T-helper 9 cell (primary cell): Measurements from ENCODE around the gene PRRC2B.
"Not testable (repeated sequence)": the region's sequence is repeated elsewhere in the genome, so short reads cannot be mapped to it uniquely, and the experiment has no call there.

Experiments
- DNase-seq: peaks from one replicate; pipeline ENCODE4 v3.0.0-alpha.2; 2020

Gene PRRC2B

GRCh38 chr9:131438190-131438589 lies 44.3 kb downstream of the PRRC2B start:
- DNase-seq, result no peak

GRCh38 chr9:131439224-131439623 lies 45.3 kb downstream of the PRRC2B start:
- no peak for DNase-seq

DNA sequence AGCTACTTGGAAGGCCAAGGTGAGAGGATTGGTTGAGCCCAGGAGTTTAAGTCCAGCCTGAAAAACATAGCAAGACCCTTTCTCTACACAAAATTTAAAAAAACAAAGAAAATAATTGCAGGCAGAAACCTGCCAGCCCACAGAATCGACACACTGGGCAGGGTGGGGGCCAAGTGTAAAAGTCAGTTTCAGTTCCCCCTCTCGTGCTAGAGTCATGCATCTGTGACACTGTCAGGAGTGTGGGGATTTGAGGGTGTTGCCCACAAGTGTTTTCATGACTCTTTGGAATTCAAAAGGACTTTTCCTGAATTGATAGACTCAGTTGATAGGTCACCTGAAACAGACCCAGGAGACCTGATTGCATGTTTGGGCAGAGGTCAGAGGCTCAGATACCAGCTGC lies 47.6 kb downstream of the PRRC2B start:
- no peak for DNase-seq

GRCh38 chr9:131442351-131442750 lies 48.5 kb downstream of the PRRC2B start:
- DNase-seq, result no peak

DNA sequence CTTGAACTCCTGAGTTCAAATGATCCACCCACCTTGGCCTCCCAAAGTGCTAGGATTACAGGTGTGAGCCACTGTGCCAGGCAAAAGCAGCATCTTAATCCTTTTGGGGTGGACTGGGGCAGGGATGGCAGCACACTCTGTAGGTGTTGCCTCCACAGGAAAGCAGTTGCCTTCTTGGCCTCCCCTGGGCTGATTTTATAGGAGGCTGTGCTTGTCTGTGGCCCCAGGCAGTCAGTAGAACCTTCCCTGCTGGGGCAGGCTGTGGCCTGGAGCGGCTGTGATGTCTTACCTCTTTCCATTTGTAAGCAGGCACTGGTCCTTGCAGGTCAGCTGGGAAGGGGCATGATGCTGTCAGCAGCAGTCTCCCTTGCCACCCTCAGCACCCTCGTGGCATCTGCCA lies 49.8 kb downstream of the PRRC2B start:
- no peak for DNase-seq

GRCh38 chr9:131446276-131446675 lies 52.4 kb downstream of the PRRC2B start:
- no peak for DNase-seq

GRCh38 chr9:131447148-131447547 lies 53.3 kb downstream of the PRRC2B start:
- DNase-seq, result no peak

DNA sequence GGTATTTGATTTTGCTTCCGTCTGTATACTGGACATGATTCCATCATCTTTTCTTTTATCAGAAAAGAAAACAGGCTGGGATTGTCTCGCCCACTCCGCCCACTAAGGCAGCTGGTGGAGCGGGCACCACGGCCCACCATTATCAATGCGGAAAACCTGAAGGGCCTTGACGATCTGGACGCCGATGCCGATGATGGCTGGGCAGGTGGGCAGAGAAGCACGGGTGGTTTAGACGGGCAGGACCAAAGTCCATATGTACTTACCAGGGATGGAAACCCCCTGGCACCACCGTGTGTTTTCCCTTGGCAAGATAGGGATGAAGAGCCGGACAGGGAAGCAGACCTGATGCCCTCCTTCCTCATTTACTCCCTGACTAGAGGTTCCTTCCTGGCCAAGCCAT lies 53.7 kb downstream of the PRRC2B start:
- no peak for DNase-seq

GRCh38 chr9:131448818-131449217 lies 54.9 kb downstream of the PRRC2B start:
- no peak for DNase-seq

DNA sequence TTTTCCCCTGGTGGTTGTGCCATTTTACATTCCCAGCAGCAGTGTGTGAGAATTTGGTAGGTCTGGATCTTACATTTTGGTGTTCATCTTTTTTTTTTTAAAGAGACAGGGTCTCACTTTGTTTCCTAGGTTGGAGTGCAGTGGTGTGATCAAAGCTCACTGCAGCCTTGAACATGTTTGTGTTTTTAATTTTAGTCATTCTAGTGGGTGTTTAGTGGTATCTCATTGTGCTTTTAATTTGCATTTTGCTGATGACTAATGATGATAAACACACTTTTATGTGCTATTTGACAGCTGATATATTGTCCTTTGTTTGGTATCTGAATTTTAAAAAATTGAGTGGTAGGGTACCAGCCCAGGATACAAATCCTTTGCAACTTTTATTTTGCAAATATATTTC lies 55.4 kb downstream of the PRRC2B start:
- no peak for DNase-seq

DNA sequence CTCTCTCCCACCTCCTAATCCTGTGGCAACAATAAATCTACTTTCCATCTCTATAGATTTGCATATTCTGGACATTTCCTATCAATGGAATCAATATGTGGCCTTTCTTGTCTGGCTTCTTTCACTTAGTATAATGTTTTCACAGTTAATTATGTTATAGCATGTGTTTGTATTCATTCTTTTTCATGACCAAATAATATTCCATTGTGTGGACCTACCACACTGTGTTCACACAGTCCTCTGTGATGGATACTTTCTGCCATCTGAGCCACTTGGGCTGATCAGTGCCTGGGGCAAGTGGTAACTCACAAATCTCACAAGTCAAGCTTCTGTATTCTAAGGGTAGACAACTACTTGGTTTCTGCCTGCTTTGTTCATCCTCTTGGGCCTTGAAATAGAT lies 60.1 kb downstream of the PRRC2B start:
- no peak for DNase-seq

DNA sequence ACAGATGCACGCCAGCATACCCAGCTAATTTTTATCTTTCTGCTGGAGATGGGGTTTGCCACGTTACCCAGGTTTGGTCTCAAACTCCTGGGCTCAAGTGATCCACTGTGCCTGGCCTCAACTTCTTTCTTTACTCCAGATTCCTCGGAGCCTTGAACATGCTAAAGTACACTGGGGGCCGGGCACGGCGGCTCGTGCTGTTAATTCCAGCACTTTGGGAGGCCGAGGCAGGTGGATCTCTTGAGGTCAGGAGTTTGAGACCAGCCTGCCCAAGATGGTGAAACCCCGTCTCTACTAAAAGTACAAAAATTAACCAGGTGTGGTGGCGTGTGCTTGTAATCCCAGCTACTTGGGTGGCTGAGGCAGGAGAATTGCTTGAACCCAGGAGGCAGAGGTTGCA lies 61.8 kb downstream of the PRRC2B start:
- not testable (repeated sequence) for DNase-seq

GRCh38 chr9:131457746-131458145 lies 63.9 kb downstream of the PRRC2B start:
- DNase-seq, result no peak

GRCh38 chr9:131459056-131459455 lies 65.2 kb downstream of the PRRC2B start:
- no peak for DNase-seq

GRCh38 chr9:131461166-131461565 lies 67.3 kb downstream of the PRRC2B start:
- no peak for DNase-seq

DNA sequence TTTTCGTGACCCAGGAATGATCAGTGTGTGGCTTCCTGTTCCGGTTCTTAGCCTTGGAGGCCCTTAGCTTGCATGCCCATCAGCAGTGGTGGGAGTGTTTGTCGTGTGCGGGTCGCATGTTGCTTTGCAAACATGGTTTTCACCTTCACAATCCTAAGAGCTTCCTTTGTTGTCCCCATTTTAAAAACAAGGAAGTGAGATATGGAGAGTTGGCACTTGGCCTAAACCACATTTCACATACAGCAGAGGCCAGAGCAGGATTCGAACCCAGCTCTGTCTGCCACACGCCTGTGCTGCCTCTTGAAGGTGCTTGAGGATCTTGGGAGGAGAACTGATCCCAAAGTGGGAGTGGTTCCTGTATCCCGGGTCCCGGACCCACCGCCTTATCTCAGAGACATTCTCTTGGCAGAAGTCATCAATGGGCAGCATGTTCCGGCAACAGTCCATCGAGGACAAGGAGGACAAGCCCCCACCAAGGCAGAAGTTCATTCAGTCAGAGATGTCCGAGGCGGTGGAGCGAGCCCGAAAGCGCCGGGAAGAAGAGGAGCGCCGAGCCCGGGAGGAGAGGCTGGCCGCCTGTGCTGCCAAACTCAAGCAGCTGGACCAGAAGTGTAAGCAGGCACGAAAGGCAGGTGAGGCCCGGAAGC lies 70.6 kb downstream of the PRRC2B start:
- DNase-seq, result no peak

DNA sequence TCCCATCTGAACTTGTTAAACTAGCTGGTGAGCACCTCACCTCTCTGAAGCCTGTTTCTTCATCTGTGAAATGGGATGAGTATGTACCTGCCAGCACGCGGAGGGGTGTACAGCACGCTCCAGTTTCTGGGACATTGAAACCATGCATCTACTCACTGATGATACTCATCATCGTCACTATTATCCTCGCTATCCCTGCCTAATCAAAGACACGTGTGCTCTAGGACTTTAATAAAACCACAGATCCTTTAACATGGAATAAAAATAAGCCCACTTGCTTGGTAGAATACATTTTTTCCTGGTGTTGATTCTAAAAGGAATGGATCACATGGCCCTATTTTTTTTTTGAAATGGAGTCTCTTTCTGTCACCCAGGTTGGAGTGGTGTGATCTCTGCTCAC lies 71.5 kb downstream of the PRRC2B start:
- DNase-seq, result no peak

DNA sequence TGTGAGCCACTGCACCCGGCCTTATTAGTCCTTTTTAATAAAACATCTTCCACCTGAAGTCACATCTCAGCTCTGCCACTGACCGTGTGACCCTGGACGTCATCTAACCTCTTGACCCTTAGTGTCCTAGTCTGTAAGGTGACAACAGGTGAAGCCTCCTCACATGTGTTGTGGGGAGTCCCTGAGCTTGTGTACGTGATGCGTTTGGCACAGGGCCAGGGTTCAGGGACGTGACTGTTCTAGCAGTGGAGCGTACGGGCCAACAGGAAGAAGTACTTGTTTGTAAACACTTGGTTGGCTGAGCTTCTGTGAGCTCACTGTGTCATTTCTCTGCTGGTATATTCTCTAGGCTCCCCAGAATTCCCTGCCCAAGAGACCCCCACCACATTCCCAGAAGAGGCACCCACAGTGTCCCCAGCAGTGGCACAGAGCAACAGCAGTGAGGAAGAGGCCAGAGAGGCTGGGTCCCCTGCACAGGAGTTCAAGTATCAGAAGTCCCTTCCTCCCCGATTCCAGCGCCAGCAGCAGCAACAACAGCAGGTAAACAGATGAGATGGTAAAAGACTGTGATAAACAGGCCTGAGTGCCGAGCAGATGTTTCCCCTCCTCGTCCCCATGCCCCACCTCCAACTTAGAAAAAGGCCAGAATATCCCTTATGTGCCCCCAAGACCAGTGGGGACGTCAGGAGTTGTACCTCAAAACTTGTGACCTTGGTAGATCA lies 73.5 kb downstream of the PRRC2B start:
- DNase-seq, result no peak

DNA sequence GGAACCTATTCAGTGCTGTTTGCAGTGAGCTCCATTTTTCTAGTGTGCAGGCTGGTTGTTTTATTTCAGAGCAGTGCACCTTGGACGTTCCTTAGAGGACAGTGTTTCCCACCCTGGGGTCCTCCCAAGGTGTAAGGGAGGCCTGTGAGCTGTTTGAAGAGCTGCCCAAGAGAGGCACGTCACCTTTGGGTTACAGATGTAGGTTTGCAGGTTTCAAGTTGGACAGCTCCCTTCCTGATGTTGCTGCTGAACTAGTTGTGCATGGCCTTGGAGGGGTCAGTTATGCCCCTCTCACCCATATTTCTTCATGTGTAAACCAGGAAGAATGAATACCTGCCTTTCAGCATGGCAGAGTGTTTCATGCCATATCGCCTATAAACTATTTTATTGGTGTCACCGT lies 74.1 kb downstream of the PRRC2B start:
- DNase-seq, result no peak

GRCh38 chr9:131469356-131469755 lies 75.5 kb downstream of the PRRC2B start:
- DNase-seq, result no peak

GRCh38 chr9:131469951-131470350 lies 76.1 kb downstream of the PRRC2B start:
- no peak for DNase-seq

DNA sequence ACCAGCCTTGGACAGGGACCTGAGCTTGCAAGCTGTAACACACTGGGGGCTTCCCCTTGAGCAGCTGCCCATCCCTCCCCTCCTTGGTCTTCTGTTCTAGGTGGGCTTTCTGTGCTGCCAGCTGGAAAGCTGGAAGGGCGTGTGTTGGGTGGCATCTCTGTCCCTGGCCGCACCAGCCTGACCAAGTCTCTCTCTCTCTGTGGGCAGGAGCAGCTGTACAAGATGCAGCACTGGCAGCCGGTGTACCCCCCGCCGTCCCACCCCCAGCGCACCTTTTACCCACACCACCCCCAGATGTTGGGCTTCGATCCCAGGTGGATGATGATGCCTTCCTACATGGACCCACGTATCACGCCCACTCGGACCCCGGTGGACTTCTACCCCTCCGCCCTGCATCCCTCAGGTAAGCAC lies 76.7 kb downstream of the PRRC2B start:
- DNase-seq, result no peak

DNA sequence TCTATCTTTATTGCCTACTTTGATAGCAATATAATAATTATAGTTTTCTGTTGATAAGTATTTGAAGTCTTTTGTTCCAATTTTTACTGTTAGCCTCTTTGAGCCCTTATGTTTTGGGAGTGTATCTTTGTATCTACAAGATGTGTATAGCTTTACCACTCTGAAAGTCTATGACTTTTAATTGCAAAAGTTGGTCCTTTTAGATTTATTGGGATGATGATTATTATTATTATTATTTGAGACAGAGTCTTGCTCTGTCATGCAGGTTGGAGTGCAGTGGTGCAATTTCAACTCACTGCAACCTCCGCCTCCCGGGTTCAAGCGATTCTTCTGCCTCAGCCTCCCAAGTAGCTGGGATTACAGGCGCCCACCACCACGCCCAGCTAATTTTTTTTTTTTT lies 78.2 kb downstream of the PRRC2B start:
- DNase-seq, result not testable (repeated sequence)

GRCh38 chr9:131473198-131473885 lies 79.5 kb downstream of the PRRC2B start:
- DNase-seq, result no peak
